Kidney (tissue), 14 donors: ENCODE measurements around the gene KDR. TPM values are rescaled to one million over a fixed set of nuclear protein-coding genes. Genes with fewer than 3 reads are reported as not detected.

Experiments
- DNase-seq, 5 donors: peaks; one replicate each; pipeline ENCODE4 v3.0.0-alpha.2; 2013 to 2020
- FAIRE-seq: peaks from 2 replicates; lab custom pipeline; 2012; peaks lifted over from hg19 to GRCh38; lab: Jason Lieb, UNC
- H3K27ac ChIP-seq, 2 donors: one replicate each; pipeline ENCODE4 v1.7.0; 2013; ENCODE audit warnings: low read depth in 2 of 2, low read length in 2 of 2, inconsistent platforms in 1 of 2
- H3K27me3 ChIP-seq: one replicate; pipeline ENCODE4 v1.7.1; 2013; ENCODE audit warnings: low read length, inconsistent platforms; ENCODE audit not compliant: control insufficient read depth, insufficient read depth
- H3K36me3 ChIP-seq, 3 donors: one replicate each; pipeline versions ENCODE4 v1.7.0 to v1.7.1; 2013; ENCODE audit warnings: low read length in 3 of 3, control low read depth in 1 of 3, inconsistent platforms in 1 of 3; ENCODE audit not compliant: insufficient read depth in 3 of 3, control insufficient read depth in 2 of 3
- H3K4me1 ChIP-seq, 3 donors: one replicate each; pipeline versions ENCODE4 v1.7.0 to v1.7.1; 2013; ENCODE audit warnings: low read length in 3 of 3, inconsistent platforms in 1 of 3, low read depth in 1 of 3; ENCODE audit not compliant: control insufficient read depth in 2 of 3, insufficient read depth in 2 of 3
- H3K4me3 ChIP-seq, 3 donors: one replicate each; pipeline versions ENCODE4 v1.7.0 to v1.8.1; 2013; ENCODE audit warnings: low read length in 3 of 3, control low read depth in 1 of 3, inconsistent platforms in 1 of 3
- H3K9ac ChIP-seq, 3 donors: one replicate each; pipeline versions ENCODE4 v1.7.0 to v1.7.1; 2013; ENCODE audit warnings: low read length in 3 of 3, control low read depth in 1 of 3, inconsistent platforms in 1 of 3
- H3K9me3 ChIP-seq, 3 donors: one replicate each; pipeline versions ENCODE4 v1.7.0 to v1.7.1; 2013; ENCODE audit warnings: low read length in 3 of 3, control low read depth in 1 of 3, inconsistent platforms in 1 of 3; ENCODE audit not compliant: control insufficient read depth in 2 of 3, insufficient read depth in 1 of 3
- intact Hi-C: fragments of 100-400 bp; cut with DNase I; formaldehyde crosslinking; loops from one replicate; pipeline ENCODE4 v1.11.1; 2022
- polyA plus RNA-seq: library from polyadenylated mRNA; stranded (reverse); fragments of 350-450 nt; fragmentation: Illumina TruSeq; extraction: RNeasy Lipid Tissue Mini Kit (QIAGEN cat#74804); gene quantifications from one replicate; pipeline ENCODE4 v1.2.3, GENCODE V29; 2014; ENCODE audit warnings: low read depth, low replicate concordance; ENCODE audit not compliant: insufficient read depth
- total RNA-seq: library from RNA; stranded (reverse); fragmentation: NEBNext Ultra II Directional; extraction: Animal tissue kit (Norgen Biotek cat#: 25700); gene quantifications from one replicate; pipeline ENCODE4 v1.2.1, GENCODE V29; 2021
- TF ChIP-seq, protein P1 (sequence below): IDR thresholded peaks from 3 replicates; pipeline ENCODE4 v1.5.1; 2012; ENCODE audit warnings: mild to moderate bottlenecking, moderate library complexity, borderline replicate concordance; ENCODE audit not compliant: insufficient read depth; ENCODE audit errors: extremely low read depth
- donor health status: control.
- donor health status: control.
- donor health status: control.
- donor health status: control.
- donor health status: control.
- donor health status: DM: yes; HTN: yes; CAD: no.
- donor health status: Normal renal cell carcinoma (clear cell type).

The KDR gene
- total and polyA plus RNA-seq, 2 donors from 2014 or later, result 20.4 to 28.8 TPM

- intact Hi-C loops, result no loop called here
- DNase-seq, result peak in 1 of 5 donors; percentile 25
- no peak overlapping the region for H3K9ac ChIP-seq
- H3K4me3 ChIP-seq, result no peak overlapping the region
- H3K36me3 ChIP-seq, result no peaks in the 10 kb centered on the region
- no peak for FAIRE-seq
- TF ChIP-seq, protein P1, sequence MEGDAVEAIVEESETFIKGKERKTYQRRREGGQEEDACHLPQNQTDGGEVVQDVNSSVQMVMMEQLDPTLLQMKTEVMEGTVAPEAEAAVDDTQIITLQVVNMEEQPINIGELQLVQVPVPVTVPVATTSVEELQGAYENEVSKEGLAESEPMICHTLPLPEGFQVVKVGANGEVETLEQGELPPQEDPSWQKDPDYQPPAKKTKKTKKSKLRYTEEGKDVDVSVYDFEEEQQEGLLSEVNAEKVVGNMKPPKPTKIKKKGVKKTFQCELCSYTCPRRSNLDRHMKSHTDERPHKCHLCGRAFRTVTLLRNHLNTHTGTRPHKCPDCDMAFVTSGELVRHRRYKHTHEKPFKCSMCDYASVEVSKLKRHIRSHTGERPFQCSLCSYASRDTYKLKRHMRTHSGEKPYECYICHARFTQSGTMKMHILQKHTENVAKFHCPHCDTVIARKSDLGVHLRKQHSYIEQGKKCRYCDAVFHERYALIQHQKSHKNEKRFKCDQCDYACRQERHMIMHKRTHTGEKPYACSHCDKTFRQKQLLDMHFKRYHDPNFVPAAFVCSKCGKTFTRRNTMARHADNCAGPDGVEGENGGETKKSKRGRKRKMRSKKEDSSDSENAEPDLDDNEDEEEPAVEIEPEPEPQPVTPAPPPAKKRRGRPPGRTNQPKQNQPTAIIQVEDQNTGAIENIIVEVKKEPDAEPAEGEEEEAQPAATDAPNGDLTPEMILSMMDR, result no peak
- no peaks in the 10 kb centered on the region for H3K27me3 ChIP-seq
- no peaks in the 10 kb centered on the region for H3K4me1 ChIP-seq
- H3K27ac ChIP-seq, result no peak overlapping the region
- no peaks in the 10 kb centered on the region for H3K9me3 ChIP-seq
Observed at GRCh38 chr4:55029821-55030503, 95.4 kb downstream of the KDR start.

DNA sequence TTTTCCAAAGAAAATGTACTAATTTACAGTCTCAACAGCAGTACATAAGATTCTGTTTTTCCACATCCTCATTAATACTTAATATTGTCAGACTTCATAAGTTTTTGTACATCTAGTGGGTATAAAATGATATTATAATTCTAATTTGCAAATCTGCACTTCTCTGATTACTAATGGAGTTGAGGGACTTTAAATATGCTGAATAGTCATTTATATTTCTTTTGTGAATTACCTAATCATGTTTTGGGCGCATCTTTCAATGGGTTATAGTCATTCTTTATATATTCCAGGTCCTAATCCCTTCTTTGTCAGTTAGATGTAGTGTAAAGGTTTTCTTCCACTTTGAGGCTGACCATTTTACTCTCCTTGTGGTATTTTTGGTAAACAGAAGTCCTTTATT is 96.1 kb downstream of the KDR start:
- H3K9ac ChIP-seq, result no peak overlapping the region

More for the DNA sequence above, 96.1 kb downstream of the KDR start:
- Histone ChIP-seq H3K4me3 (no peak overlapping the region), H3K27me3 (no peaks in the 10 kb centered on the region), H3K36me3 (no peaks in the 10 kb centered on the region), H3K27ac (no peak overlapping the region), H3K4me1 (no peaks in the 10 kb centered on the region), H3K9me3 (no peaks in the 10 kb centered on the region)
- intact Hi-C loops, result no loop called here
- TF ChIP-seq, protein P1, result no peak
- FAIRE-seq (no peak), DNase-seq (no peak)

Other genes with a start within 250 kb of the KDR start
- gene SRD5A3, start 220.6 kb upstream of the KDR start, total RNA-seq, result 10.6 TPM
- 21.5 TPM for gene SRD5A3, start 220.6 kb upstream of the KDR start, polyA plus RNA-seq